Measurements from ENCODE around the gene CCDC24.
A peak's percentile ranks its signal among the peaks of the same experiment; 100 is the strongest.

CCDC24 gene

GRCh38 chr1:43986712-43987111 is 4.7 kb upstream of the CCDC24 start:
- peaks cover 0 to 11% of the 10 kb centered on the region in 2 donors for H3K36me3 ChIP-seq (ENCODE audit: control insufficient read depth in 1 of 2, insufficient read depth in 2 of 2, low read length in 2 of 2)
- H3K27ac ChIP-seq (ENCODE audit: low read depth, low read length) = no peak overlapping the region
- H3K4me3 ChIP-seq (ENCODE audit: low read depth in 1 of 2, low read length in 2 of 2) = no peak overlapping the region
- H3K4me1 ChIP-seq (ENCODE audit: control insufficient read depth in 1 of 2, insufficient read depth in 2 of 2, low read length in 2 of 2) = peaks cover 10 to 16% of the 10 kb centered on the region in 2 donors
- no peaks in the 10 kb centered on the region for H3K9me3 ChIP-seq (ENCODE audit: control insufficient read depth in 1 of 2, low read length in 2 of 2)
- no peaks in the 10 kb centered on the region for H3K27me3 ChIP-seq (ENCODE audit: control insufficient read depth in 1 of 2, insufficient read depth in 2 of 2, low read length in 2 of 2)
- no peak overlapping the region for H3K9ac ChIP-seq (ENCODE audit: low read depth in 1 of 2, low read length in 2 of 2)

GRCh38 chr1:43987159-43987902 is 4.1 kb upstream of the CCDC24 start:
- no peak overlapping the region for H3K9ac ChIP-seq (ENCODE audit: low read depth in 1 of 2, low read length in 2 of 2)
- H3K4me3 ChIP-seq (ENCODE audit: low read depth in 1 of 2, low read length in 2 of 2) = no peak overlapping the region
- H3K27me3 ChIP-seq (ENCODE audit: control insufficient read depth in 1 of 2, insufficient read depth in 2 of 2, low read length in 2 of 2) = no peaks in the 10 kb centered on the region
- H3K27ac ChIP-seq (ENCODE audit: low read depth, low read length) = no peak overlapping the region
- no peaks in the 10 kb centered on the region for H3K9me3 ChIP-seq (ENCODE audit: control insufficient read depth in 1 of 2, low read length in 2 of 2)
- H3K4me1 ChIP-seq (ENCODE audit: control insufficient read depth in 1 of 2, insufficient read depth in 2 of 2, low read length in 2 of 2) = peaks cover 14 to 19% of the 10 kb centered on the region in 2 donors
- H3K36me3 ChIP-seq (ENCODE audit: control insufficient read depth in 1 of 2, insufficient read depth in 2 of 2, low read length in 2 of 2) = peaks cover 0 to 8% of the 10 kb centered on the region in 2 donors

- peak overlapping the region; percentile 64 to 65 for H3K9ac ChIP-seq (ENCODE audit: low read depth in 1 of 2, low read length in 2 of 2)
- H3K4me1 ChIP-seq (ENCODE audit: control insufficient read depth in 1 of 2, insufficient read depth in 2 of 2, low read length in 2 of 2) = peaks cover 15 to 22% of the 10 kb centered on the region in 2 donors
- no peaks in the 10 kb centered on the region for H3K36me3 ChIP-seq (ENCODE audit: control insufficient read depth in 1 of 2, insufficient read depth in 2 of 2, low read length in 2 of 2)
- H3K27ac ChIP-seq (ENCODE audit: low read depth, low read length) = peak overlapping the region; percentile 66
- no peaks in the 10 kb centered on the region for H3K9me3 ChIP-seq (ENCODE audit: control insufficient read depth in 1 of 2, low read length in 2 of 2)
- no peaks in the 10 kb centered on the region for H3K27me3 ChIP-seq (ENCODE audit: control insufficient read depth in 1 of 2, insufficient read depth in 2 of 2, low read length in 2 of 2)
- peak overlapping the region; percentile 77 to 80 for H3K4me3 ChIP-seq (ENCODE audit: low read depth in 1 of 2, low read length in 2 of 2)
These were observed 864 bp upstream of the CCDC24 start for GRCh38 chr1:43990271-43991199.

GRCh38 chr1:43991200-43991475 is 261 bp upstream of the CCDC24 start:
- Histone ChIP-seq H3K27me3 (ENCODE audit: control insufficient read depth in 1 of 2, insufficient read depth in 2 of 2, low read length in 2 of 2) (no peaks in the 10 kb centered on the region), H3K9me3 (ENCODE audit: control insufficient read depth in 1 of 2, low read length in 2 of 2) (no peaks in the 10 kb centered on the region), H3K9ac (ENCODE audit: low read depth in 1 of 2, low read length in 2 of 2) (peak overlapping the region; percentile 64 to 65), H3K4me3 (ENCODE audit: low read depth in 1 of 2, low read length in 2 of 2) (peak overlapping the region; percentile 77 to 80), H3K4me1 (ENCODE audit: control insufficient read depth in 1 of 2, insufficient read depth in 2 of 2, low read length in 2 of 2) (peaks cover 15 to 22% of the 10 kb centered on the region in 2 donors), H3K27ac (ENCODE audit: low read depth, low read length) (peak overlapping the region; percentile 66), H3K36me3 (ENCODE audit: control insufficient read depth in 1 of 2, insufficient read depth in 2 of 2, low read length in 2 of 2) (no peaks in the 10 kb centered on the region)

- Histone ChIP-seq H3K9ac (ENCODE audit: low read depth in 1 of 2, low read length in 2 of 2) (peak overlapping the region; percentile 6 to 65), H3K36me3 (ENCODE audit: control insufficient read depth in 1 of 2, insufficient read depth in 2 of 2, low read length in 2 of 2) (no peaks in the 10 kb centered on the region), H3K4me1 (ENCODE audit: control insufficient read depth in 1 of 2, insufficient read depth in 2 of 2, low read length in 2 of 2) (peaks cover 12 to 18% of the 10 kb centered on the region in 2 donors), H3K27ac (ENCODE audit: low read depth, low read length) (no peak overlapping the region), H3K27me3 (ENCODE audit: control insufficient read depth in 1 of 2, insufficient read depth in 2 of 2, low read length in 2 of 2) (no peaks in the 10 kb centered on the region), H3K4me3 (ENCODE audit: low read depth in 1 of 2, low read length in 2 of 2) (peak overlapping the region; percentile 77 to 80), H3K9me3 (ENCODE audit: control insufficient read depth in 1 of 2, low read length in 2 of 2) (no peaks in the 10 kb centered on the region)
These were observed 1.0 kb downstream of the CCDC24 start for GRCh38 chr1:43992232-43992995.

GRCh38 chr1:43993206-43993914 is 2.0 kb downstream of the CCDC24 start:
- Histone ChIP-seq H3K4me3 (ENCODE audit: low read depth in 1 of 2, low read length in 2 of 2) (no peak overlapping the region), H3K27me3 (ENCODE audit: control insufficient read depth in 1 of 2, insufficient read depth in 2 of 2, low read length in 2 of 2) (no peaks in the 10 kb centered on the region), H3K4me1 (ENCODE audit: control insufficient read depth in 1 of 2, insufficient read depth in 2 of 2, low read length in 2 of 2) (peaks cover 15 to 22% of the 10 kb centered on the region in 2 donors), H3K36me3 (ENCODE audit: control insufficient read depth in 1 of 2, insufficient read depth in 2 of 2, low read length in 2 of 2) (no peaks in the 10 kb centered on the region), H3K9ac (ENCODE audit: low read depth in 1 of 2, low read length in 2 of 2) (no peak overlapping the region), H3K27ac (ENCODE audit: low read depth, low read length) (no peak overlapping the region), H3K9me3 (ENCODE audit: control insufficient read depth in 1 of 2, low read length in 2 of 2) (no peaks in the 10 kb centered on the region)

- no peaks in the 10 kb centered on the region for H3K9me3 ChIP-seq (ENCODE audit: control insufficient read depth in 1 of 2, low read length in 2 of 2)
- no peaks in the 10 kb centered on the region for H3K27me3 ChIP-seq (ENCODE audit: control insufficient read depth in 1 of 2, insufficient read depth in 2 of 2, low read length in 2 of 2)
- H3K4me1 ChIP-seq (ENCODE audit: control insufficient read depth in 1 of 2, insufficient read depth in 2 of 2, low read length in 2 of 2) = peaks cover 15 to 22% of the 10 kb centered on the region in 2 donors
- H3K4me3 ChIP-seq (ENCODE audit: low read depth in 1 of 2, low read length in 2 of 2) = no peak overlapping the region
- H3K27ac ChIP-seq (ENCODE audit: low read depth, low read length) = no peak overlapping the region
- no peak overlapping the region for H3K9ac ChIP-seq (ENCODE audit: low read depth in 1 of 2, low read length in 2 of 2)
- no peaks in the 10 kb centered on the region for H3K36me3 ChIP-seq (ENCODE audit: control insufficient read depth in 1 of 2, insufficient read depth in 2 of 2, low read length in 2 of 2)
These were observed 2.7 kb downstream of the CCDC24 start for GRCh38 chr1:43994071-43994470.

GRCh38 chr1:43994794-43995790 is 3.7 kb downstream of the CCDC24 start:
- H3K27me3 ChIP-seq (ENCODE audit: control insufficient read depth in 1 of 2, insufficient read depth in 2 of 2, low read length in 2 of 2) = no peaks in the 10 kb centered on the region
- H3K9me3 ChIP-seq (ENCODE audit: control insufficient read depth in 1 of 2, low read length in 2 of 2) = no peaks in the 10 kb centered on the region
- no peaks in the 10 kb centered on the region for H3K36me3 ChIP-seq (ENCODE audit: control insufficient read depth in 1 of 2, insufficient read depth in 2 of 2, low read length in 2 of 2)
- H3K9ac ChIP-seq (ENCODE audit: low read depth in 1 of 2, low read length in 2 of 2) = no peak overlapping the region
- no peak overlapping the region for H3K4me3 ChIP-seq (ENCODE audit: low read depth in 1 of 2, low read length in 2 of 2)
- H3K4me1 ChIP-seq (ENCODE audit: control insufficient read depth in 1 of 2, insufficient read depth in 2 of 2, low read length in 2 of 2) = peaks cover 15 to 22% of the 10 kb centered on the region in 2 donors
- H3K27ac ChIP-seq (ENCODE audit: low read depth, low read length) = no peak overlapping the region

Data from duodenal mucosa (tissue), 2 donors.